DND-41 (cell line): ENCODE data around the gene ZNF609.

Source experiments
- ATAC-seq: fragments of 200-7000 bp; cut with Tn5 transposase; 3 replicates; pipeline ENCODE4 v1.9.1; 2021; ENCODE audit warnings: low read depth; ENCODE audit not compliant: insufficient read depth
- DNase-seq: peaks from one replicate; pipeline ENCODE4 v3.0.0-alpha.2; 2020
- H2AFZ ChIP-seq: 2 replicates; pipeline ENCODE4 v1.6.0; 2012; ENCODE audit warnings: low read depth, low read length
- H3K27ac ChIP-seq: 2 replicates; pipeline ENCODE4 v1.5.1; 2012; ENCODE audit warnings: low read length, inconsistent platforms
- H3K27me3 ChIP-seq: fragments of 200-600 bp; sonication (generic); 2 replicates; pipeline ENCODE4 v1.6.0; 2012; ENCODE audit warnings: low read length, mild to moderate bottlenecking, inconsistent platforms; ENCODE audit not compliant: insufficient read depth, poor library complexity
- H3K36me3 ChIP-seq: 2 replicates; pipeline ENCODE4 v1.5.1; 2012; ENCODE audit warnings: low read length, inconsistent platforms; ENCODE audit not compliant: insufficient read depth
- H3K4me1 ChIP-seq: 2 replicates; pipeline ENCODE4 v1.5.1; 2012; ENCODE audit warnings: mild to moderate bottlenecking, low read length; ENCODE audit not compliant: insufficient read depth
- H3K4me2 ChIP-seq: 2 replicates; pipeline ENCODE4 v1.6.0; 2012; ENCODE audit warnings: mild to moderate bottlenecking, moderate library complexity, low read length, inconsistent platforms; ENCODE audit not compliant: insufficient read depth
- H3K4me3 ChIP-seq, 2 experiments: fragments of 200-600 bp in 1 of 2; shearing (Covaris generic) in 1 of 2; 2 replicates each; pipeline ENCODE4 v1.5.1; 2012 to 2016; ENCODE audit warnings: inconsistent platforms in 2 of 2, low read length in 2 of 2, mild to moderate bottlenecking in 2 of 2, low read depth in 1 of 2, moderate library complexity in 1 of 2
- H3K79me2 ChIP-seq: 2 replicates; pipeline ENCODE4 v1.6.0; 2012; ENCODE audit warnings: low read length, inconsistent platforms; ENCODE audit not compliant: insufficient read depth
- H3K9ac ChIP-seq: 2 replicates; pipeline ENCODE4 v1.6.0; 2012; ENCODE audit warnings: low read depth, mild to moderate bottlenecking, inconsistent platforms, low read length, moderate library complexity
- H3K9me3 ChIP-seq: 2 replicates; pipeline ENCODE4 v1.5.1; 2012; ENCODE audit warnings: low read length, moderate library complexity, mild to moderate bottlenecking, inconsistent platforms; ENCODE audit not compliant: insufficient read depth, severe bottlenecking
- H4K20me1 ChIP-seq: 2 replicates; pipeline ENCODE4 v1.6.0; 2012; ENCODE audit warnings: low read length; ENCODE audit not compliant: insufficient read depth
- EZH2 ChIP-seq: IDR thresholded peaks from 3 replicates; pipeline ENCODE4 v1.6.1; 2012; ENCODE audit warnings: borderline replicate concordance, low read depth, mild to moderate bottlenecking, moderate library complexity, low read length, inconsistent platforms; ENCODE audit not compliant: severe bottlenecking
- TF ChIP-seq, protein P1 (sequence below): IDR thresholded peaks from 2 replicates; pipeline ENCODE4 v1.5.1; 2012; ENCODE audit warnings: borderline replicate concordance, low read length, moderate library complexity, mild to moderate bottlenecking; ENCODE audit not compliant: poor library complexity, severe bottlenecking; ENCODE audit errors: extremely low read depth

The ZNF609 gene

DNA sequence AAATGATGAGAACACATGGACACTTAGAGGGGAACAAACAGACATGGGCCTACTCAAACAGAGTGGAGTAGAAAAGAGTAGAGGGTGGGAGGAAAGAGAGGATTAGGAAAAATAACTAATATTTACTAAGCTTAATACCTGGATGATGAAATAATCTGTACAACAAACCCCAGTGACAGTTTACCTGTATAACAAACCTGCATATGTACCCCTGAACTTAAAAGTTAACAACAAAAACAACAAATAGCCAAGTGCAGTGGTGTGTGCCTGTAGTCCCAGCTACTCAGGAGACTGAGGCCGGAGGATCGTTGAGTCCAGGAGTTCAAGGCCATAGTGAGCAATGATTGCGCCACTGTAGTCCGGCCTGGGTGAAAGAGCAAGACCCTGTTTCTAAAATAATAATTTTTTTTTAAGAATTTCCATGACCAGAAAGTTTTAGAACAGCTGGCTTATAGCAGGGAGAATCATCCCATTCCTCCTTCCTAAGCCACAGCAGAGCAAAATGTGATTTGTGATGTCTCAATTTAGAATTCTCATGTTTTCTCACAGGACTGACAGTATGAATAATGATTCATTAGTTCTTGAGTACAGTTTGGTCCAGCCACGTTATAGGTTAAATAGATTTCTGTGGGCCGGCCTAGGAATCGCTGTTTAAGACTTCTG, 150.0 kb downstream of the ZNF609 start:
- DNase-seq (no peak), ATAC-seq (no peak)
- peaks cover 6% of the 10 kb centered on the region; the same call in 1 of the 2 replicates for H4K20me1 ChIP-seq
- H3K9me3 ChIP-seq, result no peaks in the 10 kb centered on the region
- no peaks in the 10 kb centered on the region for H3K4me1 ChIP-seq
- no peaks in the 10 kb centered on the region for H3K36me3 ChIP-seq
- H3K9ac ChIP-seq, result no peak overlapping the region
- TF ChIP-seq, protein P1, sequence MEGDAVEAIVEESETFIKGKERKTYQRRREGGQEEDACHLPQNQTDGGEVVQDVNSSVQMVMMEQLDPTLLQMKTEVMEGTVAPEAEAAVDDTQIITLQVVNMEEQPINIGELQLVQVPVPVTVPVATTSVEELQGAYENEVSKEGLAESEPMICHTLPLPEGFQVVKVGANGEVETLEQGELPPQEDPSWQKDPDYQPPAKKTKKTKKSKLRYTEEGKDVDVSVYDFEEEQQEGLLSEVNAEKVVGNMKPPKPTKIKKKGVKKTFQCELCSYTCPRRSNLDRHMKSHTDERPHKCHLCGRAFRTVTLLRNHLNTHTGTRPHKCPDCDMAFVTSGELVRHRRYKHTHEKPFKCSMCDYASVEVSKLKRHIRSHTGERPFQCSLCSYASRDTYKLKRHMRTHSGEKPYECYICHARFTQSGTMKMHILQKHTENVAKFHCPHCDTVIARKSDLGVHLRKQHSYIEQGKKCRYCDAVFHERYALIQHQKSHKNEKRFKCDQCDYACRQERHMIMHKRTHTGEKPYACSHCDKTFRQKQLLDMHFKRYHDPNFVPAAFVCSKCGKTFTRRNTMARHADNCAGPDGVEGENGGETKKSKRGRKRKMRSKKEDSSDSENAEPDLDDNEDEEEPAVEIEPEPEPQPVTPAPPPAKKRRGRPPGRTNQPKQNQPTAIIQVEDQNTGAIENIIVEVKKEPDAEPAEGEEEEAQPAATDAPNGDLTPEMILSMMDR, result no peak
- TF ChIP-seq EZH2, result no peak
- H3K4me3 ChIP-seq, result no peak overlapping the region
- no peak overlapping the region for H3K4me2 ChIP-seq
- H3K27ac ChIP-seq, result no peak overlapping the region
- peaks cover 56% of the 10 kb centered on the region for H3K79me2 ChIP-seq
- no peaks in the 10 kb centered on the region for H3K27me3 ChIP-seq
- no peak overlapping the region for H2AFZ ChIP-seq

DNA sequence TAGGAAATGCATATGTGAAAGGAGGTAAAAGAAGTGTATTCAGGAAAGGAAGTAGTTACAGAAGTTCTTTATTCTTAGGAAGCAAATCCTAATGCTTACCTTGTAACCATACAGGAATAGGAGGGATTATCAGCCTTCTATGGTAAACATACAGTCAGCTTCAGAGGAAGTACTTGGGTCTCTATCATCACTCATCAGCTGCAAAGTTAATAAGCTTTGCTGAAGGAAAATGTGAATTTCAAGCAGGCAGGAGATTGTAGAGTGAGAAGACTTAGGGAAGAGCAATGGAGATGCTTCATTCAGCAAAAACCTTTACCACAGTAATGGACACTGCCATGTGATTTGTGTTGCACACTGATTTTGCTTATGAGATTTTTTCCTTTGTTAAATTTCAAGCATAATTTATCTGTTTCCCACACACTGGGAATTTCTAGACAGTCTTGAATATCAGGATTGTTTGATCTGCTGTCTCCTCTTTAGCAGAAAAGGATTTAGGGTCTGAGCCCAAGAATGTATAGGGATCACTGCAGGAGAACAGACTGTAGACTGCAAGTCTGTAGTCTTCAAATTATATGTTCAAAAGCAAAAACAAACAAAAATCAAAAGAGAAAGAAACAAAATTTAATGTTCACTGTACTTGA, 150.8 kb downstream of the ZNF609 start:
- Histone ChIP-seq H3K27me3 (no peaks in the 10 kb centered on the region), H3K27ac (no peak overlapping the region), H4K20me1 (peaks cover 6% of the 10 kb centered on the region; the same call in 1 of the 2 replicates), H3K4me1 (no peaks in the 10 kb centered on the region), H2AFZ (no peak overlapping the region), H3K4me3 (no peak overlapping the region), H3K9me3 (no peaks in the 10 kb centered on the region), H3K36me3 (no peaks in the 10 kb centered on the region), H3K4me2 (no peak overlapping the region), H3K79me2 (peaks cover 62% of the 10 kb centered on the region), H3K9ac (no peak overlapping the region)
- ATAC-seq (no peak), DNase-seq (no peak)
- TF ChIP-seq, protein P1, result no peak
- no peak for TF ChIP-seq EZH2

DNA sequence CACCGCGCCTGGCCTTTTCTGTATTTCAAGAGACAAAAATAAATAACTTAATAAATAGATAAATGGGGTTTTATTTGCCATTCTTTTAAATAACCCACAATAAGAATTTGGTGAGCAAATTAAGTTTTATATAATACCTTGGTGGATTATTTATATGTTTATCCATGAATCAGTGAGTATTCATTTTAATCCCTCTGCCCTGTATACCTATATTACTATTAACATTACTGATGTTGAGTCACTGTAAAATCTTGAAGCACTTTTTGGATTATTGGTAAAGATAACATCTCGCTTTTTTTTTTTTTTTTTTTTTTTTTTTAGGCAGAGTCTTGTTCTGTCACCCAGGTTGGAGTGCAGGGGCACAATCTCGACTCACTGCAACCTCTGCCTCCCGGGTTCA, 154.1 kb downstream of the ZNF609 start:
- H3K27ac ChIP-seq, result no peak overlapping the region

More for the DNA sequence above, 154.1 kb downstream of the ZNF609 start:
- TF ChIP-seq EZH2, result no peak
- TF ChIP-seq, protein P1, result no peak
- Histone ChIP-seq H3K9ac (no peak overlapping the region), H3K4me3 (no peak overlapping the region), H3K4me1 (no peaks in the 10 kb centered on the region), H3K27me3 (no peaks in the 10 kb centered on the region), H3K9me3 (no peaks in the 10 kb centered on the region), H2AFZ (no peak overlapping the region), H3K36me3 (no peaks in the 10 kb centered on the region), H3K4me2 (no peak overlapping the region), H3K79me2 (peaks cover 68% of the 10 kb centered on the region), H4K20me1 (peaks cover 23% of the 10 kb centered on the region; the same call in 1 of the 2 replicates)
- DNase-seq, result no peak
- no peak for ATAC-seq
